GM12874 (cell line): ENCODE data around the gene GATAD1.

Source experiments
- TF ChIP-seq, protein P1 (sequence below): IDR thresholded peaks from 2 replicates; pipeline ENCODE4 v1.5.1; 2011; ENCODE audit warnings: low read depth, mild to moderate bottlenecking, control low read depth, low read length, moderate library complexity; ENCODE audit not compliant: insufficient read depth

GATAD1 gene

DNA sequence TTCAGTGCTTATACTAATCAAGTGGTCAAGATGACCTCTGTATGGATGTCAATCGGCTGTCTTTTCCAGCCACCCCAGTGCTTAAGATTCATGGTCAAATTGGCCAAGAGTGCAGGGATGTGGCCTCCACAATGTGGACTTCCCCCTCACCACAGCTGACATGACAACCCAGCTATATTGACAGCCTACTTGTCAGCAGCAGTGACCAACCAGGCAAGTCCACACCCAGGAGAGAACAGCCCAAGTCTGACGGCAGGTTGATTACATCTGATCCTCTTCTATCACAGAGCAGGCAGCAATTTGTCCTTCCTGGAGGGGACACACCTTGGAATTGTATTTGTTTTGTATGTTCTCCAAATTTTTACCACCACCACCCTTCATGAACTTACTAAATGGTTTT lies 38.7 kb downstream of the GATAD1 start:
- TF ChIP-seq, protein P1, sequence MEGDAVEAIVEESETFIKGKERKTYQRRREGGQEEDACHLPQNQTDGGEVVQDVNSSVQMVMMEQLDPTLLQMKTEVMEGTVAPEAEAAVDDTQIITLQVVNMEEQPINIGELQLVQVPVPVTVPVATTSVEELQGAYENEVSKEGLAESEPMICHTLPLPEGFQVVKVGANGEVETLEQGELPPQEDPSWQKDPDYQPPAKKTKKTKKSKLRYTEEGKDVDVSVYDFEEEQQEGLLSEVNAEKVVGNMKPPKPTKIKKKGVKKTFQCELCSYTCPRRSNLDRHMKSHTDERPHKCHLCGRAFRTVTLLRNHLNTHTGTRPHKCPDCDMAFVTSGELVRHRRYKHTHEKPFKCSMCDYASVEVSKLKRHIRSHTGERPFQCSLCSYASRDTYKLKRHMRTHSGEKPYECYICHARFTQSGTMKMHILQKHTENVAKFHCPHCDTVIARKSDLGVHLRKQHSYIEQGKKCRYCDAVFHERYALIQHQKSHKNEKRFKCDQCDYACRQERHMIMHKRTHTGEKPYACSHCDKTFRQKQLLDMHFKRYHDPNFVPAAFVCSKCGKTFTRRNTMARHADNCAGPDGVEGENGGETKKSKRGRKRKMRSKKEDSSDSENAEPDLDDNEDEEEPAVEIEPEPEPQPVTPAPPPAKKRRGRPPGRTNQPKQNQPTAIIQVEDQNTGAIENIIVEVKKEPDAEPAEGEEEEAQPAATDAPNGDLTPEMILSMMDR = no peak

- TF ChIP-seq, protein P1 = no peak
These were observed 40.5 kb downstream of the GATAD1 start for GRCh38 chr7:92487804-92488203.

- TF ChIP-seq, protein P1 = no peak
These were observed 42.4 kb downstream of the GATAD1 start for GRCh38 chr7:92489634-92490033.

- TF ChIP-seq, protein P1 = no peak
These were observed 49.6 kb downstream of the GATAD1 start for GRCh38 chr7:92496876-92497275.

DNA sequence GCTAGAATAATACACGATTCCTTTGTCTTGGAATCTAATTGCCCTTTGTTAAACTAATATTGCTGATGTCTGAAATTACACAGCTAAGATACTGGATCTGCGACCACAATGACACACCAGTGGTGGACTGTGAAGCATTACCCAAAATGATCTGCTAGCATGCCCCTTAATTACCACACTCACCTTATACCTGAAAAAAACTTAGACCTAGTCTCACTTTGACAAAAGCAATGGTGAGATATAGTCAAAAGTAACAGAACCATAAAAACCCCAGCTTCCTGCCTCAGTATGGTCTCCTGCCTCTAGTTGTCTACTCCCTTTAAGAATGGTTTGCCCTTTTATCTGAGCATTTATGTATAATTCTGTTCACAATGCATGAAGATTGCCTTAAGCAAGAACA lies 51.3 kb downstream of the GATAD1 start:
- TF ChIP-seq, protein P1 = no peak

GRCh38 chr7:92503767-92504166 lies 56.5 kb downstream of the GATAD1 start:
- TF ChIP-seq, protein P1 = no peak

DNA sequence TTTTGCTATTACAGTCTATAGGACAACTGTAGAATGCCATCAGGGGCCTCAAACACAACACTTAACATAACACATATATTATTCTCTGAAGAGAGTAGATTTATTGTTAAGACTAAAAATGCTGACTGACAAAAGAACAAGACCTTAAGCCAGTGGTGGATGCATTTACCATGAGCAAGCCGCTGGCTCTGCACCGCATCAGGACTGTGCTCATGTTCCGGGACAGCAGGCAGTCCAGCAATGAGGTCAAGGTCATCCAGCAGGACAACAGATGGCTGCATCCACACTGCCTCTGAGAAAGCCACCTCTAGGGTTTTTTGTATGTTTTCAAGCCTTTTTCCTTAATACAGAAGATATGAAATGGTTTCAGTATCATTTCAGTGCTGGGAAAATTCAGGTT lies 57.3 kb downstream of the GATAD1 start:
- TF ChIP-seq, protein P1 = no peak

GRCh38 chr7:92506363-92506762 lies 59.1 kb downstream of the GATAD1 start:
- TF ChIP-seq, protein P1 = no peak
